GM19025 (cell line): ENCODE data around the gene HID1.
"Not testable (repeated sequence)": the region's sequence is repeated elsewhere in the genome, so short reads cannot be mapped to it uniquely, and the experiment has no call there.

Source experiments
- ATAC-seq: cut with Tn5 transposase; IDR thresholded peaks from one replicate; pipeline ENCODE4 v1.9.1; 2021; ENCODE audit warnings: mild to moderate bottlenecking, low read depth, moderate library complexity; ENCODE audit not compliant: unreplicated experiment

The HID1 gene

DNA sequence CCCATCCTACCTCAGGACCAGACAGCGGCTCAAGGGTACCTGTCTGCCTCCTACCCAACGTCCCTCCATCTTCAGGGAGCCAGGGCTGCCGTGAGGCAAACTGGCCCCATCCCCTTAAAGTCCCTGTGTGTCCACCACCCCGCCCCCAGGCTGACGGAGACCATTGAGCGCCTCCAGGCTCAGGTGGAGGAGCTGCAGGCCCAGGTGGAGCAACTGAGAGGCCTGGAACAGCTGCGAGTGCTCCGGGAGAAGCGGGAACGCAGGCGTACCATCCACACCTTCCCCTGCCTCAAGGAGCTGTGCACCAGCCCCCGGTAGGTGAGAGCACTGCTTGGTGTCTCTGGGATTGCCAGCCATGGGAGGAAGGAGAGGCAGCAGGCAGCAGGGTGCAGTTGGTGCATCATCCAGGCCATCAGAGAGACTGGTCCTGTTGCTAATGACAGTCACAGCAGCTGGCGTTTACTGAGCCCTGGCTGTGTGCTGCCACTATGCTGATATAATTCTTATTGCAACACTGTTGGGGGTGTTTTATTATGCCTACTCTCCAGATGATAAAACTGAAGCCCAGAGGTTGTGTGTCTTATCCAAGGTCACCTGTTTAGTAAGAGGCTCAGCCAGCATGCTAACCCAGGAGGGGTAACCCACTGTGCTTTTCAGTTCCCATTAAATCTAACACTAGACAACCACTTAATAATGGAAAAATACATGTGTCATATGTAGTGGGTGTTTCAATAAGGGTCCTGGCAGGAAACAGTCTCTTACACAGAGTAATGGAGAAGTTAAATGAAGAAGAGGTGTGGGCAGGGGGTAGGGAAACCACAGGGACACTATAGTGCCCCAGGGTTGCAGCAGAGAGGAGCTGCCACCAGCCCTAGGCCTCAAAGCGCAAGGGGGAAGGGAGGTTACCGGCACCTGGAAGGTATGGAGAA is 29.6 kb upstream of the HID1 start:
- no peak for ATAC-seq

DNA sequence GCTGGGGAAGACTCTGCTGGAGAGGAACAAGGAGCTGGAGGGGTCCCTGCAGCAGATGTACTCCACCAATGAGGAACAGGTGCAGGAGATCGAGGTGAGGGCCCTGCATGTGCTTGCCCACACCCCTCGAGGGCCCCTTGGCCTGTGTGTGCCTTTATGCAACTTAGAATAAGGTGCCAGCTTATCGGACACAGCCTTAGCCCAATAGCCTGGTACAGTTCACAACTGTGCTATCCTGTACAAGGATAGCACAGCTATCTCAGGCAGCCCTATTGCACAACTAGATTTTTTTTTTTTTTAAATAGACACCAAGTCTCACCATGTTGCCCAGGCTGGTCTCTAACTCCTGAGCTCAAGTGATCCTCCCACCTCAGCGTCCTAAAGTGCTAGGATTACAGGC is 27.0 kb upstream of the HID1 start:
- no peak for ATAC-seq

DNA sequence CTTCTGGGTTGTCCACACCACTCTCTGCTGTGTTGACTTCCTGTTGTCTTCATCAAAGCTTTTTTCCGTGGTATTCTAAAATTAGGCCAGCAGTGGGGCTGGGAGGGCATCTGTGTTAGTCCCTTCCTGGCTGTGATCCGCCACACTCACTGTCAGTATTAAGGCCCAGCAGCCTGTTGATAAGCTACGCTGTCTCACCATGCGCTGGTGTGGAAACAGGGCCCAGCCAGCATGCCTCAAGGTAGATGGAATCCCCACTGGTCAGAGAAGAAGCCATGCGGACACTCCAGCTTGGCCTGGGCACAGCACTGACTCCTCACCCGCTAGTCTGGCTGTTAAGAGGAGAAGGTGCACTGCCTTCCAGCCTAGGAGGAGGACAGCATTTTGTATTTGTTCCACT is 26.2 kb upstream of the HID1 start:
- no peak for ATAC-seq

GRCh38 chr17:74995847-74996246 is 23.3 kb upstream of the HID1 start:
- ATAC-seq: no peak

- no peak for ATAC-seq
These were observed 21.9 kb upstream of the HID1 start for GRCh38 chr17:74994440-74994839.

GRCh38 chr17:74992223-74992622 is 19.7 kb upstream of the HID1 start:
- no peak for ATAC-seq

DNA sequence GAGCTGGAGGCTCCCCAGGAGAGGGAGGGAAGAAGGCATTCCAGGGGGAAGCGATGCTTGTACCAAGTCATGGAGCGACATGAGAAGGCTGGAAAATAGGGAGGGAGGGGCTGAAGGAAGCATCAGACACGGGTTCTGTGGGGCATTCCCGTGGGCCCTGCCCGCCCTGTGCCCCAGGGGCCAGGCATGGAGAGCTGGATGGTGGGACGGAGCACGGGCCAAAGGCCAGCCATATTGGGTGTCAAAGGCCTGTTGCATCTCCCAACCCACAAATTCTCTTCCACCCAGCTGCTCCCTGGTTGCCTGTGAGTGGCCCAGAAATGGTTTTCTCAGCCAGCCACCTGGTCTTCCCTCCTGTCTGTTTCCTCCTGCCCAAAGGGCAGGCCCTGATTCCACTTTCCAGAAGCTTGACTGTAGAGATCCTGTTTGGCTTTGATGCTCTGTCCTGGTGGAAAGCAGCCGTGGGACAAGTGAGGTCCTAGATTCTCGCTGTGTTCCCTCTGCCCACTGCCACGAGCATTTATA is 18.1 kb upstream of the HID1 start:
- no peak for ATAC-seq

DNA sequence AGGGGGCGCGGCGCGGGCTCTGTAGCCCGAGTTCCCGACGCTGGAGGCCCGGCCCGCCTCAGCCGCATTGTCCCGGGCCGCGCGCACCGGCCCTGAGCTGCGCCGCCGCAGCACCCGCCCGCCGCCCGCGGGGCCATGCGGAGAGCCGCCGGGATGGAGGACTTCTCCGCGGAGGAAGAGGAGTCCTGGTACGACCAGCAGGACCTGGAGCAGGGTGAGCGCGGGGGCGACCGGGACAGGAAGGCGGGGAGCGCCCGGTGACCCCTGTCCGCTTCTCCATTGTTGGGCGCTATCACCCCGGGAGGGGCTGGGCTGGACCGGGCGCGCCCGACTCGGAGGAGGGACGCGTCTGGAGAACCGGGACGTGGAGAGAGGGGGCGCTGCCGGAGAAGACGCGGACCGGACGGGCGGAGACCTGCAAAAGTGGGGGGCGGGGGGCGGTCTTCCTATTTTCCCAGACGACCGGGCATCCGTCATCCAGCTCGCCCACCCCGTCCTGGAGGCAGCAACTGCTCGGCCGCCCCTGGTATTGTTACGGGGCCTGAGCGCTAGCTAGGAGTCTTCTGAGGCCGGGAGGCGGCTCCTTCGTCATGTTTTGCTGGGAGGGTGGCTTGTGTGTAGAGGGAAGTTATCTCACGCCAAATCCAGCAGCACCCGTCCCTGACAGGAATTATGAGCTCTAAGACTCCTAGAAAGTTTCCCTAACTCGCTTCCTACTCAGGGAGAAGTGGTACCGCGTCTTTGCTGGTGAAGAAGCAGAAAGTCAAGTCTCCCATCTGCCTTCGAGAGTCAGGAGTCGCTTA is 15.6 kb upstream of the HID1 start:
- ATAC-seq: peak; percentile 36

DNA sequence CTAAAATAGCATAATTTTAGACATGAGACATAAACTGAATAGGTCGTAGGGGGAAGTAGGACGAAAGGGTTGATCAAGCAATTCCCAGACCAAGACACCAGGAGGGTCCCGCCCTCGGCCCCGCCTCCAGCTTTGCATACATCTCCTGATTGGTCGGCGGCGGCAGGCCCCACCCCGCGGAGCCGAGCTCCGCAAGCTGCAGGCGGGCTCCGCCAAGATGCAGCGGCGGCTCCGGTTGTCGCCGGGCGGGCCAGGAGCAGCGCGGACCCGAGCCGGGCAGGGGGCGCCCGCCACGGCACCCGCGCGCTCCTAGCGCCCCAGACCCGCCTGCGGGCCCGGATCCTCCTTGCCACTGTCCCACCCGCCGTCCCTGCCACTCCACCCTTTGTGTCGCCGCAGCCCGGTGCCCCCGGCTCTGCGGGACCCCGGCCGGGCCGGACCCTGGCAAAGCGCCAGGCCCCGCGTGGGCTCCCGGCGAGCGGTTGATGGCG is 14.9 kb upstream of the HID1 start, which contains the start of gene CDR2L:
Gene CDR2L (plus strand): TSS at position 215 of the 491 bp plus-strand sequence. CDS start 412 bp downstream, outside the sequence.
- ATAC-seq: peak; percentile 95

- no peak for ATAC-seq
These were observed 13.6 kb upstream of the HID1 start for GRCh38 chr17:74986206-74986576.

DNA sequence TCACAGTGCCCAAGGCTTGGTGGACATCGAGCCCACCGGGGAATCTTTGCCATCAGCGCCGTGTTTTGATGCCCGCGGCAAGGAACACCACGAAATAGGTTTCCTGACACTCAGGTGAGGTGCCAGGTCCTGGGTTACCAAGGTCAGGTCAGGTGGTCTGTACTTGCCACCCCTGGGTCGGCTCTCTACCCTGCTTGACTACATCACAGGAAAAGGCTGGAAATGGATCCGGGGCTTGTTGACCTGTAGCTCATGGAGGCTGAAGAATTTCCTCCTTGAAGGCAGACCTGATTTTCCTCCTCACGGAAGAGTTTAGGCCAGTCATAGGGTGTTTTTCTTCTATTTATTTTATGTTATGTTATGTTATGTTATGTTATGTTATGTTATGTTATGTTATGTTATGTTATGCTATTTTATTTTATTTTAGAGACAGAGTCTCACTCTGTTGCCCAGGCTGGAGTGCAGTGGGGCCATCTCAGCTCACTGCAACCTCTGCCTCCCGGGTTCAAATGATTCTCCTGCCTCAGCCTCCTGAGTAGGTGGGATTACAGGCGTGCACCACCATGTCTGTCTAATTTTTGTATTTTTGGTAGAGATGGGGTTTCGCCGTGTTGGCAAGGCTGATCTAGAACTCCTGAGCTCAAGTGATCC is 10.2 kb upstream of the HID1 start:
- ATAC-seq: not testable (repeated sequence)

GRCh38 chr17:74981979-74982662 is 9.6 kb upstream of the HID1 start:
- peak; percentile 56 for ATAC-seq

- no peak for ATAC-seq
These were observed 8.9 kb upstream of the HID1 start for GRCh38 chr17:74981318-74981978.

DNA sequence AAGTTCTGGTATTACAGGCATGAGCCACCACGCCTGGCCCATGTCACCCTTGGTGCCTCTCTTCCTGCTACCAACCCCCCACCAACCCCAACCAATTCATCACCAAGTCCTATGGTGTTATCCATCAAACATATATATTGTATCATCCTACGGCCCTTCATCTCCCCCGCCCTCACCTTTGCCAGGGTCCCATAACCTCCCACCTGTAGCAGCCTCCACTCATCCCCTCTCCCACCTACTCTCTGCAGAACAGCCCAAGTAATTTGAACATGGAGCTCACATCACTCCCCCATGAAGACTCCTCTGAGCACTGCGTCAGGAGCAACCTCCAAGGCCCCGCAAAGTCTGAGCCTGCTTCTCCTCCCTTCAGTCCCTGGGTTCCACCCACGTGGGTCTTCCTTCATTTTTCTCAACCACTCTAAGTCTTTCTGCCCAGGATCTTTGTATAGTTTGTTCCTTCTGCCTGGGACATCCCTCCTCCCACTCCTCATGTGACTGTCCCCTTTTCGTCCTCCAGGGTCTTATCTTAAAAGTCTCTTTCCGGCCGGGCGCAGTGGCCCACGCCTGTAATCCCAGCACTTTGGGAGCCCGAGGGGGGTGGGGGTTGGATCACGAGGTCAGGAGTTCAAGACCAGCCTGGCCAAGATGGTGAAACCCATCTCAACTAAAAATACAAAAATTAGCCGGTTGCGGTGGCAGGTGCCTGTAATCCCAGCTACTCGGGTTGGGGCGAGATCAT is 7.0 kb upstream of the HID1 start:
- no peak for ATAC-seq

GRCh38 chr17:74978240-74978639 is 5.7 kb upstream of the HID1 start:
- no peak for ATAC-seq

GRCh38 chr17:74977802-74978201 is 5.2 kb upstream of the HID1 start:
- no peak for ATAC-seq

DNA sequence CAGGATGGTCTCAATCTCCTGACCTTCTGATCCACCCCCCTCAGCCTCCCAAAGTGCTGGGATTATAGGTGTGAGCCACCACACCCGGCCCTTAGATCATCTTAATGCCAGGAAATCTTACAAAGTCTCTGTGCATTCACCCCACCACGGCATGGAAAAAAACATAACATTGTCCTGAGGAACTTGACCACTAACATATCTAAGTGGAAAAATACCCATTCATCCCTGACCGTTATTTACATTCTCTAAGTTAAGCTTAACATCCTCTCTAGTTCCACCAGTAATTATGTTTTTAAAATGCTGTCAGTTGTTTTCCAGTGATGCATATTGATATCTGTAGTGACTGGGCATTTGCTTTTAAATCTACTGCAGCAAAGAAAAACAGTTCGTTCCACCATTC is 3.4 kb upstream of the HID1 start:
- no peak for ATAC-seq

GRCh38 chr17:74972973-74973328 is 392 bp upstream of the HID1 start:
- ATAC-seq: no peak

DNA sequence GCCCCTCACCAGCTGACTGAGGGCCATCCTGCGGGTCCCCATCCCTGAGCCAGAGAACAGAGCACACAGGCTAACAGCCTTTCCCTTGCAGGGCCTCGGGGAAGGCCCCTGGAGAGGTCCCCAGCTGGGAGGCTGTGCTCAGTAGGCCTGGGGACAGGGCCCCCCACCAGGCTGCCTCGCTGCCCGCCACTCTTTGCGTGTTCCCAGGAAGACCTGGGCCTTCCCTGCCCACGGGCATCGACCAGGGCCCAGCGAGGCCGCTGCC is 785 bp downstream of the HID1 start:
- ATAC-seq: no peak
